Heart left ventricle (tissue), 13 donors: ENCODE results near the gene KIF2B.

Experiments
- POLR2A ChIP-seq, 2 donors: fragments of 450-650 bp; IDR thresholded peaks; one replicate each; pipeline ENCODE4 v1.6.1; 2017; ENCODE audit warnings: antibody characterized with exemption in 2 of 2, mild to moderate bottlenecking in 2 of 2, moderate library complexity in 2 of 2
- TF ChIP-seq, protein P1 (sequence below), 12 donors: fragments of 200-600 bp; sonication (generic) in 4 of 12; IDR thresholded peaks; one replicate each; pipeline versions ENCODE4 v1.5.0 to v1.8.0; 2018 to 2022; ENCODE audit warnings: antibody characterized with exemption in 12 of 12, mild to moderate bottlenecking in 5 of 12
- donor health status: ischemic (EF 13 %, LVEDD 7.1; RV severe dilation, severe dysfunction).
- donor health status: DM: no; HTN: yes; CAD: no.
- donor health status: DM: no; HTN: no; CAD: no.
- donor health status: ischemic (EF 25% LVEDD 6.9; RV normal size, moderate dysfunction).
- donor health status: ischemic (EF 25% LVEDD 5.7; RV mildly dilated, moderate dysfunction).
- donor health status: ischemic (EF 35%, LVEDD 5.7; RV mildly dilated, moderate dysfunction).
- donor health status: nonischemic (EF 11% LVEDD 7.7; RV severe dilation, severe dysfunction).
- donor health status: DM: yes; HTN: yes; CAD: no.
- donor health status: PGD.
- donor health status: ischemic (EF 29% LVEDD 5.4; RV normal size, mild dysfunction).
- donor health status: nonischemic (EF 23%, LVEDD 6.1; RV moderate dilation, normal function).

- TF ChIP-seq, protein P1, sequence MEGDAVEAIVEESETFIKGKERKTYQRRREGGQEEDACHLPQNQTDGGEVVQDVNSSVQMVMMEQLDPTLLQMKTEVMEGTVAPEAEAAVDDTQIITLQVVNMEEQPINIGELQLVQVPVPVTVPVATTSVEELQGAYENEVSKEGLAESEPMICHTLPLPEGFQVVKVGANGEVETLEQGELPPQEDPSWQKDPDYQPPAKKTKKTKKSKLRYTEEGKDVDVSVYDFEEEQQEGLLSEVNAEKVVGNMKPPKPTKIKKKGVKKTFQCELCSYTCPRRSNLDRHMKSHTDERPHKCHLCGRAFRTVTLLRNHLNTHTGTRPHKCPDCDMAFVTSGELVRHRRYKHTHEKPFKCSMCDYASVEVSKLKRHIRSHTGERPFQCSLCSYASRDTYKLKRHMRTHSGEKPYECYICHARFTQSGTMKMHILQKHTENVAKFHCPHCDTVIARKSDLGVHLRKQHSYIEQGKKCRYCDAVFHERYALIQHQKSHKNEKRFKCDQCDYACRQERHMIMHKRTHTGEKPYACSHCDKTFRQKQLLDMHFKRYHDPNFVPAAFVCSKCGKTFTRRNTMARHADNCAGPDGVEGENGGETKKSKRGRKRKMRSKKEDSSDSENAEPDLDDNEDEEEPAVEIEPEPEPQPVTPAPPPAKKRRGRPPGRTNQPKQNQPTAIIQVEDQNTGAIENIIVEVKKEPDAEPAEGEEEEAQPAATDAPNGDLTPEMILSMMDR (IDR thresholded peaks at IDR 0.05) = no peak
- no peak for TF ChIP-seq POLR2A (IDR thresholded peaks at IDR 0.05)
These were observed 25.2 kb upstream of the KIF2B start for GRCh38 chr17:53797501-53797900.
